GM12801 (cell line): ENCODE data around the gene TUBAL3.

Experiments
- CTCF ChIP-seq: IDR thresholded peaks from one replicate; pipeline ENCODE4 v1.5.1; 2011; ENCODE audit warnings: control low read depth; ENCODE audit not compliant: insufficient read length; ENCODE audit errors: extremely low read depth

Gene TUBAL3

GRCh38 chr10:5402798-5403197, 1.8 kb downstream of the TUBAL3 start:
- TF ChIP-seq CTCF, result no peak

GRCh38 chr10:5400468-5401240, 4.0 kb downstream of the TUBAL3 start:
- TF ChIP-seq CTCF, result no peak

GRCh38 chr10:5399332-5399731, 5.3 kb downstream of the TUBAL3 start:
- no peak for TF ChIP-seq CTCF

GRCh38 chr10:5396556-5397300, 7.9 kb downstream of the TUBAL3 start:
- no peak for TF ChIP-seq CTCF

GRCh38 chr10:5395168-5395567, 9.5 kb downstream of the TUBAL3 start:
- TF ChIP-seq CTCF, result no peak

- TF ChIP-seq CTCF, result no peak
Measured at GRCh38 chr10:5393529-5393928, 11.1 kb downstream of the TUBAL3 start.

- TF ChIP-seq CTCF, result no peak
Measured at GRCh38 chr10:5391790-5392189, 12.8 kb downstream of the TUBAL3 start.
